Keratinocyte (primary cell): Measurements from ENCODE around the gene RBFOX1.

Experiments
- CTCF ChIP-seq, 3 experiments: IDR thresholded peaks in 1 of 3; conservative IDR thresholded peaks in 1 of 3; optimal IDR thresholded peaks in 1 of 3; 2 replicates in 2 of 3; 3 replicates in 1 of 3; pipeline versions ENCODE3 to v1.5.1; 2011; ENCODE audit warnings: low read length in 3 of 3, mild to moderate bottlenecking in 3 of 3, moderate library complexity in 2 of 3, control low read depth in 1 of 3, inconsistent platforms in 1 of 3; ENCODE audit not compliant: insufficient read depth in 2 of 3; ENCODE audit errors: extremely low read depth in 1 of 3
- EZH2 ChIP-seq: IDR thresholded peaks from one replicate; pipeline ENCODE4 v1.6.1; 2012; ENCODE audit warnings: inconsistent platforms, mild to moderate bottlenecking, low read length, moderate library complexity

- TF ChIP-seq CTCF (optimal IDR thresholded peaks at IDR 0.05 in 1 of 3, IDR thresholded peaks at IDR 0.05 in 1 of 3, conservative IDR thresholded peaks at IDR 0.05 in 1 of 3; ENCODE audit: extremely low read depth in 1 of 3, insufficient read depth in 2 of 3, low read length in 3 of 3) (no peak), EZH2 (no peak)
Measured at GRCh38 chr16:7546948-7547347, 214.3 kb downstream of the RBFOX1 start.
